Colonic mucosa (tissue), 4 donors: ENCODE results near the gene PLVAP. TPM values are rescaled to one million over a fixed set of nuclear protein-coding genes. Genes with fewer than 3 reads are reported as not detected.
A peak's percentile ranks its signal among the peaks of the same experiment; 100 is the strongest.

Experiments
- DNase-seq: peaks from one replicate; pipeline ENCODE4 v3.0.0-alpha.2; 2020
- H3K27ac ChIP-seq: fragments of 200-600 bp; one replicate; pipeline ENCODE4 v1.8.0; 2021
- H3K27me3 ChIP-seq: fragments of 200-600 bp; one replicate; pipeline ENCODE4 v1.8.0; 2021
- H3K36me3 ChIP-seq: fragments of 200-600 bp; one replicate; pipeline ENCODE4 v1.8.0; 2021
- H3K4me1 ChIP-seq: fragments of 200-600 bp; one replicate; pipeline ENCODE4 v1.8.0; 2021; ENCODE audit warnings: mild to moderate bottlenecking
- H3K4me3 ChIP-seq: fragments of 200-600 bp; one replicate; pipeline ENCODE4 v1.8.0; 2021
- H3K9ac ChIP-seq, 2 donors: one replicate each; pipeline ENCODE4 v1.7.0; 2013; ENCODE audit warnings: control low read depth in 2 of 2, low read depth in 2 of 2, low read length in 2 of 2
- H3K9me3 ChIP-seq: fragments of 200-600 bp; one replicate; pipeline ENCODE4 v1.8.0; 2021
- intact Hi-C: fragments of 100-400 bp; cut with DNase I; formaldehyde crosslinking; loops from one replicate; pipeline ENCODE4 v1.14.1; 2022
- total RNA-seq, 2 donors: library from RNA; stranded (reverse); fragmentation: NEBNext Ultra II Directional in 1 of 2; extraction: Animal tissue kit (Norgen Biotek cat#: 25700) in 1 of 2; gene quantifications; one replicate each; pipeline ENCODE4 v1.2.1, GENCODE V29; 2021
- TF ChIP-seq, protein P1 (sequence below): fragments of 200-600 bp; IDR thresholded peaks from one replicate; pipeline ENCODE4 v1.8.0; 2022; ENCODE audit warnings: antibody characterized with exemption, mild to moderate bottlenecking
- donor health status: healthy.
- donor health status: DM: no; HTN: no; CAD: no.
- donor health status: DM: no; HTN: no; CAD: no.

Gene PLVAP
- total RNA-seq, 2 donors from 2014 or later = 20.8 to 47.1 TPM

DNA sequence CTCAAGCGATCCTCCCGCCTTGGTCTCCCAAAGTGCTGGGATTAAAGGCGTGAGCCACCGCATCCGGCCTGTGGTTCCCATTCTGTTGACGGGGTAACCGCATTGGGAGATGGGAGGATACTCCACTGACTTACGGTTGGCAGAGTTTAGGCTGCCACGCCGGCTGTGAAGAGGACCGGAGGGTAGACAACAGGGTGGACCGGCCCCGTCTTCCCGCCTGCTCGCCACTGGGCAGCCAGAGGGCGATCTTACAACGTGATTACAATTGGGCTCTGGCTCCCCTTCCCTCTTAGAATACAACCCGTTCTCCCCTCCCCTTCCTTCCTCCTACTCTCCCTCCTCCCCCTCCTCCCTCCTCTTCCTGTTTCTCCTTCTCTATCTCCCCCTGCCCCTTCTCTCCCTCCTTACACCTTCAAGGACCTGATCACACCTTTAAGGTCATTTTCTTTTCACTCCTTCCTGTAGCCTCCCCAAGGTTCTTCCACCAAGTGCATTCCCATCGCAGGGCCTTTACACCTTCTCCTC is 17.8 kb upstream of the PLVAP start:
- TF ChIP-seq, protein P1, sequence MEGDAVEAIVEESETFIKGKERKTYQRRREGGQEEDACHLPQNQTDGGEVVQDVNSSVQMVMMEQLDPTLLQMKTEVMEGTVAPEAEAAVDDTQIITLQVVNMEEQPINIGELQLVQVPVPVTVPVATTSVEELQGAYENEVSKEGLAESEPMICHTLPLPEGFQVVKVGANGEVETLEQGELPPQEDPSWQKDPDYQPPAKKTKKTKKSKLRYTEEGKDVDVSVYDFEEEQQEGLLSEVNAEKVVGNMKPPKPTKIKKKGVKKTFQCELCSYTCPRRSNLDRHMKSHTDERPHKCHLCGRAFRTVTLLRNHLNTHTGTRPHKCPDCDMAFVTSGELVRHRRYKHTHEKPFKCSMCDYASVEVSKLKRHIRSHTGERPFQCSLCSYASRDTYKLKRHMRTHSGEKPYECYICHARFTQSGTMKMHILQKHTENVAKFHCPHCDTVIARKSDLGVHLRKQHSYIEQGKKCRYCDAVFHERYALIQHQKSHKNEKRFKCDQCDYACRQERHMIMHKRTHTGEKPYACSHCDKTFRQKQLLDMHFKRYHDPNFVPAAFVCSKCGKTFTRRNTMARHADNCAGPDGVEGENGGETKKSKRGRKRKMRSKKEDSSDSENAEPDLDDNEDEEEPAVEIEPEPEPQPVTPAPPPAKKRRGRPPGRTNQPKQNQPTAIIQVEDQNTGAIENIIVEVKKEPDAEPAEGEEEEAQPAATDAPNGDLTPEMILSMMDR = peak; percentile 62
- intact Hi-C loops = loop anchor here (5.0 kb wide), 1 partner anchor 72 kb away; no protein-coding TSS in a partner anchor
- no peaks in the 10 kb centered on the region for H3K9me3 ChIP-seq
- no peaks in the 10 kb centered on the region for H3K36me3 ChIP-seq
- peaks cover 12% of the 10 kb centered on the region for H3K27me3 ChIP-seq
- H3K4me3 ChIP-seq = no peak overlapping the region
- H3K4me1 ChIP-seq = peaks cover 6% of the 10 kb centered on the region
- no peak overlapping the region for H3K27ac ChIP-seq
- no peak overlapping the region for H3K9ac ChIP-seq
- DNase-seq = peak; percentile 78

- Histone ChIP-seq H3K27me3 (peaks cover 12% of the 10 kb centered on the region), H3K4me1 (peaks cover 6% of the 10 kb centered on the region), H3K27ac (no peak within 1 kb of the TSS), H3K9ac (no peak within 1 kb of the TSS), H3K9me3 (no peaks in the 10 kb centered on the region), H3K4me3 (no peak within 1 kb of the TSS), H3K36me3 (no peaks in the 10 kb centered on the region)
- intact Hi-C loops = loop anchor here (5.0 kb wide), 1 partner anchor 73 kb away; no protein-coding TSS in a partner anchor
- DNase-seq = no peak
- TF ChIP-seq, protein P1 = no peak
Observed at GRCh38 chr19:17393914-17394313, 16.8 kb upstream of the PLVAP start, which contains the start of gene CCDC194. Gene CCDC194 (minus strand): TSS chr19:17394196. CDS start chr19:17394158, 38 bp downstream.

DNA sequence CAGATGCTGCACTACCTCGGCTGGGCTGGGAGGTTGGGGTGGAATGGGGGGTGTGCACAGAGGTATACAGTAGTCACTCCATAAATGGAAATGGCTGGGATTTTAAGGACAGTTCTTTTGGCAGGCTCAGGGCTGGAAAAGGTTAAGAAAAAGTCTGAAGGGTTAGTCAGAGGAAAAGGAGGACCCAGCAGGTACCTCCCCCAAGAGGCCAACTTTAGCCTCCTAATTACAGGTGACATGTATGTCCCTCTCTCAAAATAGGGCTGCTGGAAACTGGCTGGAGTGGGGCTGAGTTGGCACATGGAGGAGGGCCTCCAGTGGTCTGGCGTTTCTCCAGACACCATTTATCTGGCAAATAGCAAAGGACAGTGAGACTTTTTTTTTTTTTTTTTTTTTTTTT is 15.9 kb upstream of the PLVAP start:
- no peak overlapping the region for H3K9ac ChIP-seq
- TF ChIP-seq, protein P1 = no peak
- no peak overlapping the region for H3K27ac ChIP-seq
- no peaks in the 10 kb centered on the region for H3K36me3 ChIP-seq
- H3K4me1 ChIP-seq = peaks cover 6% of the 10 kb centered on the region
- H3K27me3 ChIP-seq = peaks cover 12% of the 10 kb centered on the region
- H3K4me3 ChIP-seq = no peak overlapping the region
- no peaks in the 10 kb centered on the region for H3K9me3 ChIP-seq
- DNase-seq = no peak
- intact Hi-C loops = loop anchor here (5.0 kb wide), 1 partner anchor 74 kb away; no protein-coding TSS in a partner anchor

- Histone ChIP-seq H3K27ac (no peak overlapping the region), H3K36me3 (no peaks in the 10 kb centered on the region), H3K4me3 (peak overlapping the region; percentile 35), H3K9ac (peak overlapping the region in 1 of 2 donors; percentile 43), H3K9me3 (no peaks in the 10 kb centered on the region), H3K4me1 (peaks cover 6% of the 10 kb centered on the region), H3K27me3 (peaks cover 12% of the 10 kb centered on the region)
- TF ChIP-seq, protein P1 = no peak
- intact Hi-C loops = loop anchor here (5.0 kb wide), 1 partner anchor 76 kb away; no protein-coding TSS in a partner anchor
- no peak for DNase-seq
Observed at GRCh38 chr19:17391371-17392151, 14.4 kb upstream of the PLVAP start.

DNA sequence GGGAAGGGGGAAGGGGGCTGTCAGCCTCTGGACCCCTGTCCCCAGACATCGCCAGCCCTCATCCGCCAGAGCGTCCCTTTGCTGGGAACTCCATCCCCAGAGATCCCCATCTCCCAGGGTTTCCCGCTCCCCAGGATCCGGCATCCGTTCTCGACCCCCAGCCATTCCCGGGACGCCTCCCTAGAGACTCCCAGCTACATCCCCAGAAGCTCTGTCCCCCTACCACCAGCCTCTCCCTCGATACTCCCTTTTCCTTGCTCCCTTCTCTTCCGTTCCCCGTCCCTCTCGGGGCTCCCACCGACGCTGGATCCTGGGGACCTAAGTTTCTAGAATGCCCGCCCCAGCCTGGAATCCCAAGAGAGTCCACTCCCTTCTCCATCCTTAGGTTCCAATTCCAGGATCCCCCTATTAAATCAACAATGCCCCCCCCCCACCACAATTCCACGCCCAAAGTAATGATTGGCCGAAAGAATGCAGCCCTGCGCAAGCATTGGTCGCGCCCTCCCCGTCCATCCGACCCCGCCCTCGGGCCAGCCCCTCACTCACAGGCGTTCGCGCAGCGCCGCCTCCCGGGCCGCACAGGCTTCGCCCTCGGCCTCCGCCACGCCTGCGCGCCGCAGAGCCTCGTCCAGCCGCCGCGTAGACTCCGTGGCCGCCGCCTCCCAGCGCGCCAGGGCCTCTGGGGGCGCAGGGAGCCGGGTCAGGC is 13.7 kb upstream of the PLVAP start:
- intact Hi-C loops = loop anchor here (5.0 kb wide), 1 partner anchor 76 kb away; no protein-coding TSS in a partner anchor
- peak overlapping the region; percentile 35 for H3K4me3 ChIP-seq
- H3K27ac ChIP-seq = no peak overlapping the region
- peaks cover 12% of the 10 kb centered on the region for H3K27me3 ChIP-seq
- peaks cover 6% of the 10 kb centered on the region for H3K4me1 ChIP-seq
- H3K36me3 ChIP-seq = no peaks in the 10 kb centered on the region
- peak overlapping the region; percentile 43 to 45 for H3K9ac ChIP-seq
- no peaks in the 10 kb centered on the region for H3K9me3 ChIP-seq
- TF ChIP-seq, protein P1 = peak; percentile 61
- peak; percentile 89 for DNase-seq
